Lung (tissue), 12 donors: ENCODE data around the gene MSLN. TPM values are rescaled to one million over a fixed set of nuclear protein-coding genes. Genes with fewer than 3 reads are reported as not detected.

Experiments
- ATAC-seq: fragments of 200-7000 bp; cut with Tn5 transposase; one replicate; pipeline ENCODE4 v1.9.1; 2020; ENCODE audit warnings: moderate number of reproducible peaks; ENCODE audit not compliant: insufficient read depth, low FRiP score
- DNase-seq, 3 donors: peaks; one replicate each; pipeline ENCODE4 v3.0.0-alpha.2; 2013 to 2017
- H3K27ac ChIP-seq, 2 donors: one replicate each; pipeline ENCODE4 v1.5.1; 2013; ENCODE audit warnings: mild to moderate bottlenecking in 2 of 2, moderate library complexity in 2 of 2, control low read depth in 1 of 2, inconsistent platforms in 1 of 2, low read depth in 1 of 2, low read length in 1 of 2
- H3K27me3 ChIP-seq, 3 donors: one replicate each; pipeline ENCODE4 v1.5.1; 2013; ENCODE audit warnings: low read length in 2 of 3; ENCODE audit not compliant: control insufficient read depth in 3 of 3, insufficient read depth in 3 of 3
- H3K36me3 ChIP-seq, 4 donors: one replicate each; pipeline ENCODE4 v1.5.1; 2013; ENCODE audit warnings: low read length in 4 of 4, mild to moderate bottlenecking in 1 of 4, moderate library complexity in 1 of 4; ENCODE audit not compliant: control insufficient read depth in 4 of 4, insufficient read depth in 4 of 4
- H3K4me1 ChIP-seq, 5 donors: one replicate each; pipeline ENCODE4 v1.5.1; 2013; ENCODE audit warnings: low read length in 5 of 5, mild to moderate bottlenecking in 2 of 5, moderate library complexity in 1 of 5; ENCODE audit not compliant: control insufficient read depth in 5 of 5, insufficient read depth in 5 of 5
- H3K4me3 ChIP-seq: one replicate; pipeline ENCODE4 v1.5.1; 2013; ENCODE audit warnings: mild to moderate bottlenecking, control low read depth, moderate library complexity
- H3K9ac ChIP-seq, 2 donors: one replicate each; pipeline ENCODE4 v1.5.1; 2013; ENCODE audit warnings: low read length in 2 of 2, control low read depth in 1 of 2; ENCODE audit not compliant: insufficient read depth in 1 of 2
- H3K9me3 ChIP-seq, 4 donors: one replicate each; pipeline ENCODE4 v1.5.1; 2013; ENCODE audit warnings: low read length in 3 of 4, mild to moderate bottlenecking in 1 of 4, moderate library complexity in 1 of 4; ENCODE audit not compliant: control insufficient read depth in 4 of 4, insufficient read depth in 3 of 4
- CTCF ChIP-seq: IDR thresholded peaks from 2 replicates; pipeline ENCODE4 v1.5.1; 2012; ENCODE audit warnings: mild to moderate bottlenecking; ENCODE audit errors: control extremely low read depth, extremely low read depth
- WGBS, 2 donors: extraction: QIAGEN DNeasy Blood & Tissue Kit; methylation state at CpG; one replicate each; pipeline ENCODE4 v1.1.7; 2013; 5-methylcytosine and 5-hydroxymethylcytosine counted together
- polyA plus RNA-seq, 2 donors: library from polyadenylated mRNA; stranded (reverse); fragments of 200-250 nt; gene quantifications; one replicate each; pipeline ENCODE4 v1.2.1, GENCODE V29; 2013
- total RNA-seq, 2 donors: library from RNA; depleted of rRNA in 1 of 2; stranded (reverse); fragments of >200 nt in 1 of 2; gene quantifications; one replicate each; pipeline ENCODE4 v1.2.1, GENCODE V29; 2014 to 2021
- donor health status: control.
- donor health status: control.
- donor health status: Bipolar disorder and iron deficiency.
- donor health status: healthy.
- donor health status: DM: yes; HTN: yes; CAD: no.

The MSLN gene
- total and polyA plus RNA-seq, 4 donors, result 98.8 to 155 (median 120) TPM

- ATAC-seq (no peak), DNase-seq (no peak)
- H3K9me3 ChIP-seq, result peaks cover 0 to 4% (median 0%) of the 10 kb centered on the region in 4 donors
- 97% methylated on average over 22 of the region's 22 CpGs for WGBS, 2 donors
- H3K27me3 ChIP-seq, result peaks cover 6 to 29% (median 7%) of the 10 kb centered on the region in 3 donors
- TF ChIP-seq CTCF, result no peak
- H3K36me3 ChIP-seq, result peaks cover 0 to under 1% (median 0%) of the 10 kb centered on the region in 4 donors
- no peaks in the 10 kb centered on the region for H3K4me1 ChIP-seq
- no peak overlapping the region for H3K27ac ChIP-seq
- no peak overlapping the region for H3K4me3 ChIP-seq
- no peak overlapping the region for H3K9ac ChIP-seq
Measured at GRCh38 chr16:797686-798085, 37.2 kb downstream of the MSLN start.

GRCh38 chr16:798666-799065 is 38.1 kb downstream of the MSLN start:
- peaks cover 0 to 4% (median 0%) of the 10 kb centered on the region in 4 donors for H3K9me3 ChIP-seq
- no peak for TF ChIP-seq CTCF
- no peak overlapping the region for H3K4me3 ChIP-seq
- no peaks in the 10 kb centered on the region for H3K36me3 ChIP-seq
- H3K27me3 ChIP-seq, result peaks cover 6 to 36% (median 7%) of the 10 kb centered on the region in 3 donors
- ATAC-seq (no peak), DNase-seq (no peak)
- no peak overlapping the region for H3K27ac ChIP-seq
- no peaks in the 10 kb centered on the region for H3K4me1 ChIP-seq
- 87 to 90% methylated on average over 15 to 19 of the region's 19 CpGs for WGBS, 2 donors
- H3K9ac ChIP-seq, result no peak overlapping the region

- Histone ChIP-seq H3K4me3 (no peak overlapping the region), H3K27me3 (peaks cover 6 to 36% (median 7%) of the 10 kb centered on the region in 3 donors), H3K9me3 (peaks cover 0 to 4% (median 0%) of the 10 kb centered on the region in 4 donors), H3K4me1 (no peaks in the 10 kb centered on the region), H3K36me3 (no peaks in the 10 kb centered on the region), H3K27ac (no peak overlapping the region), H3K9ac (no peak overlapping the region)
- DNase-seq (no peak), ATAC-seq (no peak)
- TF ChIP-seq CTCF, result no peak
- 59 to 64% methylated on average over 22 of the region's 22 CpGs for WGBS, 2 donors
Measured at GRCh38 chr16:799111-799947, 38.8 kb downstream of the MSLN start.
